ENCODE data around the gene SLC6A5.
A peak's percentile ranks its signal among the peaks of the same experiment; 100 is the strongest.
"Not testable (repeated sequence)": the region's sequence is repeated elsewhere in the genome, so short reads cannot be mapped to it uniquely, and the experiment has no call there.

SLC6A5 gene

GRCh38 chr11:20599221-20600019 is at the start of gene SLC6A5:
TSS of gene SLC6A5 (plus strand) at chr11:20599608. CDS start at chr11:20599673, 65 bp downstream.
- in situ Hi-C loops (cut with HindIII; ENCODE audit: low pct_unique_long_range_greater_than_20kb, low sequenced_read_pairs) = no loop called here
- no peak for TF ChIP-seq JUND (IDR thresholded peaks at IDR 0.05; ENCODE audit: low read depth)
- peak; percentile 89 to 92 for DNase-seq (ENCODE audit: low read depth in 1 of 2, low spot score in 1 of 2)

- TF ChIP-seq JUND (IDR thresholded peaks at IDR 0.05; ENCODE audit: low read depth) = no peak
- DNase-seq (ENCODE audit: low read depth in 1 of 2, low spot score in 1 of 2) = no peak
- in situ Hi-C loops (cut with HindIII; ENCODE audit: low pct_unique_long_range_greater_than_20kb, low sequenced_read_pairs) = no loop called here
These were observed 48.3 kb upstream of the SLC6A5 start for GRCh38 chr11:20551096-20551495.

GRCh38 chr11:20555783-20556182 is 43.6 kb upstream of the SLC6A5 start:
- in situ Hi-C loops (cut with HindIII; ENCODE audit: low pct_unique_long_range_greater_than_20kb, low sequenced_read_pairs) = no loop called here
- TF ChIP-seq JUND (IDR thresholded peaks at IDR 0.05; ENCODE audit: low read depth) = no peak

GRCh38 chr11:20556396-20556795 is 43.0 kb upstream of the SLC6A5 start:
- DNase-seq (ENCODE audit: low read depth in 1 of 2, low spot score in 1 of 2); in situ Hi-C loops (cut with HindIII; ENCODE audit: low pct_unique_long_range_greater_than_20kb, low sequenced_read_pairs): not testable (repeated sequence)

More at GRCh38 chr11:20555783-20556182, 43.6 kb upstream of the SLC6A5 start:
- no peak for DNase-seq (ENCODE audit: low read depth in 1 of 2, low spot score in 1 of 2)

GRCh38 chr11:20558741-20559140 is 40.7 kb upstream of the SLC6A5 start:
- in situ Hi-C loops (cut with HindIII; ENCODE audit: low pct_unique_long_range_greater_than_20kb, low sequenced_read_pairs) = no loop called here
- TF ChIP-seq JUND (IDR thresholded peaks at IDR 0.05; ENCODE audit: low read depth) = no peak
- DNase-seq (ENCODE audit: low read depth in 1 of 2, low spot score in 1 of 2) = no peak

GRCh38 chr11:20559523-20560300 is 39.7 kb upstream of the SLC6A5 start:
- in situ Hi-C loops (cut with HindIII; ENCODE audit: low pct_unique_long_range_greater_than_20kb, low sequenced_read_pairs) = no loop called here
- DNase-seq (ENCODE audit: low read depth in 1 of 2, low spot score in 1 of 2) = no peak
- TF ChIP-seq JUND (IDR thresholded peaks at IDR 0.05; ENCODE audit: low read depth) = no peak

- in situ Hi-C loops (cut with HindIII; ENCODE audit: low pct_unique_long_range_greater_than_20kb, low sequenced_read_pairs) = no loop called here
- DNase-seq (ENCODE audit: low read depth in 1 of 2, low spot score in 1 of 2) = no peak
- TF ChIP-seq JUND (IDR thresholded peaks at IDR 0.05; ENCODE audit: low read depth) = no peak
These were observed 37.5 kb upstream of the SLC6A5 start for GRCh38 chr11:20561915-20562314.

GRCh38 chr11:20563866-20564265 is 35.5 kb upstream of the SLC6A5 start:
- TF ChIP-seq JUND (IDR thresholded peaks at IDR 0.05; ENCODE audit: low read depth) = no peak
- in situ Hi-C loops (cut with HindIII; ENCODE audit: low pct_unique_long_range_greater_than_20kb, low sequenced_read_pairs) = no loop called here
- no peak for DNase-seq (ENCODE audit: low read depth in 1 of 2, low spot score in 1 of 2)

GRCh38 chr11:20564846-20565635 is 34.4 kb upstream of the SLC6A5 start:
- no peak for DNase-seq (ENCODE audit: low read depth in 1 of 2, low spot score in 1 of 2)
- in situ Hi-C loops (cut with HindIII; ENCODE audit: low pct_unique_long_range_greater_than_20kb, low sequenced_read_pairs) = no loop called here

GRCh38 chr11:20566115-20566514 is 33.3 kb upstream of the SLC6A5 start:
- in situ Hi-C loops (cut with HindIII; ENCODE audit: low pct_unique_long_range_greater_than_20kb, low sequenced_read_pairs); DNase-seq (ENCODE audit: low read depth in 1 of 2, low spot score in 1 of 2): not testable (repeated sequence)

More at GRCh38 chr11:20564846-20565635, 34.4 kb upstream of the SLC6A5 start:
- no peak for TF ChIP-seq JUND (IDR thresholded peaks at IDR 0.05; ENCODE audit: low read depth)

- TF ChIP-seq JUND (IDR thresholded peaks at IDR 0.05; ENCODE audit: low read depth) = no peak
These were observed 32.6 kb upstream of the SLC6A5 start for GRCh38 chr11:20566591-20567434.

GRCh38 chr11:20579725-20580124 is 19.7 kb upstream of the SLC6A5 start:
- DNase-seq (ENCODE audit: low read depth in 1 of 2, low spot score in 1 of 2); in situ Hi-C loops (cut with HindIII; ENCODE audit: low pct_unique_long_range_greater_than_20kb, low sequenced_read_pairs): not testable (repeated sequence)

More at GRCh38 chr11:20566591-20567434, 32.6 kb upstream of the SLC6A5 start:
- peak in 1 of 2 experiments; percentile 32 for DNase-seq (ENCODE audit: low read depth in 1 of 2, low spot score in 1 of 2)
- in situ Hi-C loops (cut with HindIII; ENCODE audit: low pct_unique_long_range_greater_than_20kb, low sequenced_read_pairs) = no loop called here

All from T47D (cell line).